Measurements from ENCODE around the gene SPPL3.

SPPL3 gene

GRCh38 chr12:120932058-120932457 is 27.9 kb upstream of the SPPL3 start:
- no peak for TF ChIP-seq ZNF8 (CRISPR knock-in tag; IDR thresholded peaks at IDR 0.05)
- TF ChIP-seq ISL1 (CRISPR knock-in tag; IDR thresholded peaks at IDR 0.05) = no peak
- TF ChIP-seq CSDC2 (CRISPR knock-in tag; IDR thresholded peaks at IDR 0.05) = no peak
- TF ChIP-seq ZNF70 (CRISPR knock-in tag; IDR thresholded peaks at IDR 0.05) = no peak
- no peak for TF ChIP-seq ZC3H10 (CRISPR knock-in tag; IDR thresholded peaks at IDR 0.05)
- TF ChIP-seq, protein P1, sequence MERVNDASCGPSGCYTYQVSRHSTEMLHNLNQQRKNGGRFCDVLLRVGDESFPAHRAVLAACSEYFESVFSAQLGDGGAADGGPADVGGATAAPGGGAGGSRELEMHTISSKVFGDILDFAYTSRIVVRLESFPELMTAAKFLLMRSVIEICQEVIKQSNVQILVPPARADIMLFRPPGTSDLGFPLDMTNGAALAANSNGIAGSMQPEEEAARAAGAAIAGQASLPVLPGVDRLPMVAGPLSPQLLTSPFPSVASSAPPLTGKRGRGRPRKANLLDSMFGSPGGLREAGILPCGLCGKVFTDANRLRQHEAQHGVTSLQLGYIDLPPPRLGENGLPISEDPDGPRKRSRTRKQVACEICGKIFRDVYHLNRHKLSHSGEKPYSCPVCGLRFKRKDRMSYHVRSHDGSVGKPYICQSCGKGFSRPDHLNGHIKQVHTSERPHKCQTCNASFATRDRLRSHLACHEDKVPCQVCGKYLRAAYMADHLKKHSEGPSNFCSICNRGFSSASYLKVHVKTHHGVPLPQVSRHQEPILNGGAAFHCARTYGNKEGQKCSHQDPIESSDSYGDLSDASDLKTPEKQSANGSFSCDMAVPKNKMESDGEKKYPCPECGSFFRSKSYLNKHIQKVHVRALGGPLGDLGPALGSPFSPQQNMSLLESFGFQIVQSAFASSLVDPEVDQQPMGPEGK (CRISPR knock-in tag; IDR thresholded peaks at IDR 0.05; ENCODE audit: borderline replicate concordance) = no peak
- no peak for TF ChIP-seq PPARA (CRISPR knock-in tag; IDR thresholded peaks at IDR 0.05; ENCODE audit: borderline replicate concordance)
- no peak for TF ChIP-seq OSR1 (CRISPR knock-in tag; IDR thresholded peaks at IDR 0.05)
- TF ChIP-seq ESRRG (CRISPR knock-in tag; IDR thresholded peaks at IDR 0.05) = no peak
- TF ChIP-seq TOX (CRISPR knock-in tag; IDR thresholded peaks at IDR 0.05; ENCODE audit: borderline replicate concordance) = no peak
- no peak for TF ChIP-seq RARB (CRISPR knock-in tag; IDR thresholded peaks at IDR 0.05)
- no peak for TF ChIP-seq ZFP30 (CRISPR knock-in tag; IDR thresholded peaks at IDR 0.05)
- no peak for TF ChIP-seq BACH2 (CRISPR knock-in tag; IDR thresholded peaks at IDR 0.05; ENCODE audit: borderline replicate concordance)
- TF ChIP-seq ARNTL (CRISPR knock-in tag; IDR thresholded peaks at IDR 0.05; ENCODE audit: borderline replicate concordance, low read depth) = no peak
- TF ChIP-seq, protein P2, sequence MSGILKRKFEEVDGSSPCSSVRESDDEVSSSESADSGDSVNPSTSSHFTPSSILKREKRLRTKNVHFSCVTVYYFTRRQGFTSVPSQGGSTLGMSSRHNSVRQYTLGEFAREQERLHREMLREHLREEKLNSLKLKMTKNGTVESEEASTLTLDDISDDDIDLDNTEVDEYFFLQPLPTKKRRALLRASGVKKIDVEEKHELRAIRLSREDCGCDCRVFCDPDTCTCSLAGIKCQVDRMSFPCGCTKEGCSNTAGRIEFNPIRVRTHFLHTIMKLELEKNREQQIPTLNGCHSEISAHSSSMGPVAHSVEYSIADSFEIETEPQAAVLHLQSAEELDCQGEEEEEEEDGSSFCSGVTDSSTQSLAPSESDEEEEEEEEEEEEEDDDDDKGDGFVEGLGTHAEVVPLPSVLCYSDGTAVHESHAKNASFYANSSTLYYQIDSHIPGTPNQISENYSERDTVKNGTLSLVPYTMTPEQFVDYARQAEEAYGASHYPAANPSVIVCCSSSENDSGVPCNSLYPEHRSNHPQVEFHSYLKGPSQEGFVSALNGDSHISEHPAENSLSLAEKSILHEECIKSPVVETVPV (CRISPR knock-in tag; IDR thresholded peaks at IDR 0.05) = no peak
- ATAC-seq = no peak

DNA sequence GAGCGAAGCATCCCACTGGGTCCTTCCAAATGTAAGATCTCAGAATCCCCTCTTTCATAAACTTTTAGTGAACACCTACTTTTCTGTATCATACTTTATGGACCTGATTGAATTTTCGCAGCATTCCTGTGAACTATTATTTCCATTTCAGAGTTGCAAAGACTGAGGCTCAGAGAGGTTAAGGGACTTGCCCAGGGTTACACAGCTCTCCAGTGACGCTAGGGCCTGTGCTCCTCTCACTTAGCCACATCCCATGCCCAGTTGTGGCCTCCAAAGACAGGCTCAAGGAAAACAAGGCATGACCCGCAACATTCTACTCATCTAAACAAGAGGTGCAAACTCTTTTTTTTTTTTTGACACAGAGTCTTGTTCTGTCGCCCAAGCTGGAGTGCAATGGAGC is 25.9 kb upstream of the SPPL3 start:
- no peak for ATAC-seq
- TF ChIP-seq ESRRG (CRISPR knock-in tag; IDR thresholded peaks at IDR 0.05) (no peak), ZNF70 (CRISPR knock-in tag; IDR thresholded peaks at IDR 0.05) (no peak), OSR1 (CRISPR knock-in tag; IDR thresholded peaks at IDR 0.05) (no peak), ZFP3 (CRISPR knock-in tag; IDR thresholded peaks at IDR 0.05) (no peak), CSDC2 (CRISPR knock-in tag; IDR thresholded peaks at IDR 0.05) (no peak), BACH2 (CRISPR knock-in tag; IDR thresholded peaks at IDR 0.05; ENCODE audit: borderline replicate concordance) (no peak), TCF4 (CRISPR knock-in tag; IDR thresholded peaks at IDR 0.05; ENCODE audit: borderline replicate concordance) (no peak), TSHZ2 (CRISPR knock-in tag; IDR thresholded peaks at IDR 0.05) (no peak), ZNF565 (CRISPR knock-in tag; conservative IDR thresholded peaks at IDR 0.05; ENCODE audit: low read depth) (no peak), ZC3H10 (CRISPR knock-in tag; IDR thresholded peaks at IDR 0.05) (no peak), PPARA (CRISPR knock-in tag; IDR thresholded peaks at IDR 0.05; ENCODE audit: borderline replicate concordance) (no peak), ZFP30 (CRISPR knock-in tag; IDR thresholded peaks at IDR 0.05) (no peak), TOX (CRISPR knock-in tag; IDR thresholded peaks at IDR 0.05; ENCODE audit: borderline replicate concordance) (no peak), SNAI2 (CRISPR knock-in tag; IDR thresholded peaks at IDR 0.05) (no peak)
- TF ChIP-seq, protein P1 (CRISPR knock-in tag; IDR thresholded peaks at IDR 0.05; ENCODE audit: borderline replicate concordance) = no peak
- TF ChIP-seq, protein P3, sequence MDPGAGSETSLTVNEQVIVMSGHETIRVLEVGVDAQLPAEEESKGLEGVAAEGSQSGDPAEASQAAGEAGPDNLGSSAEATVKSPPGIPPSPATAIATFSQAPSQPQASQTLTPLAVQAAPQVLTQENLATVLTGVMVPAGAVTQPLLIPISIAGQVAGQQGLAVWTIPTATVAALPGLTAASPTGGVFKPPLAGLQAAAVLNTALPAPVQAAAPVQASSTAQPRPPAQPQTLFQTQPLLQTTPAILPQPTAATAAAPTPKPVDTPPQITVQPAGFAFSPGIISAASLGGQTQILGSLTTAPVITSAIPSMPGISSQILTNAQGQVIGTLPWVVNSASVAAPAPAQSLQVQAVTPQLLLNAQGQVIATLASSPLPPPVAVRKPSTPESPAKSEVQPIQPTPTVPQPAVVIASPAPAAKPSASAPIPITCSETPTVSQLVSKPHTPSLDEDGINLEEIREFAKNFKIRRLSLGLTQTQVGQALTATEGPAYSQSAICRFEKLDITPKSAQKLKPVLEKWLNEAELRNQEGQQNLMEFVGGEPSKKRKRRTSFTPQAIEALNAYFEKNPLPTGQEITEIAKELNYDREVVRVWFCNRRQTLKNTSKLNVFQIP (CRISPR knock-in tag; IDR thresholded peaks at IDR 0.05; ENCODE audit: borderline replicate concordance, low read depth) = no peak
- TF ChIP-seq, protein P2 (CRISPR knock-in tag; IDR thresholded peaks at IDR 0.05) = no peak
- TF ChIP-seq, protein P4, sequence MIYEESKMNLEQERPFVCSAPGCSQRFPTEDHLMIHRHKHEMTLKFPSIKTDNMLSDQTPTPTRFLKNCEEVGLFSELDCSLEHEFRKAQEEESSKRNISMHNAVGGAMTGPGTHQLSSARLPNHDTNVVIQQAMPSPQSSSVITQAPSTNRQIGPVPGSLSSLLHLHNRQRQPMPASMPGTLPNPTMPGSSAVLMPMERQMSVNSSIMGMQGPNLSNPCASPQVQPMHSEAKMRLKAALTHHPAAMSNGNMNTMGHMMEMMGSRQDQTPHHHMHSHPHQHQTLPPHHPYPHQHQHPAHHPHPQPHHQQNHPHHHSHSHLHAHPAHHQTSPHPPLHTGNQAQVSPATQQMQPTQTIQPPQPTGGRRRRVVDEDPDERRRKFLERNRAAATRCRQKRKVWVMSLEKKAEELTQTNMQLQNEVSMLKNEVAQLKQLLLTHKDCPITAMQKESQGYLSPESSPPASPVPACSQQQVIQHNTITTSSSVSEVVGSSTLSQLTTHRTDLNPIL (CRISPR knock-in tag; IDR thresholded peaks at IDR 0.05; ENCODE audit: low read depth) = no peak

All from SK-N-SH treated with all-trans-retinoic acid at 6 μM for 48 hours (cell line).